ENCODE results near the gene TNNI2.

DNA sequence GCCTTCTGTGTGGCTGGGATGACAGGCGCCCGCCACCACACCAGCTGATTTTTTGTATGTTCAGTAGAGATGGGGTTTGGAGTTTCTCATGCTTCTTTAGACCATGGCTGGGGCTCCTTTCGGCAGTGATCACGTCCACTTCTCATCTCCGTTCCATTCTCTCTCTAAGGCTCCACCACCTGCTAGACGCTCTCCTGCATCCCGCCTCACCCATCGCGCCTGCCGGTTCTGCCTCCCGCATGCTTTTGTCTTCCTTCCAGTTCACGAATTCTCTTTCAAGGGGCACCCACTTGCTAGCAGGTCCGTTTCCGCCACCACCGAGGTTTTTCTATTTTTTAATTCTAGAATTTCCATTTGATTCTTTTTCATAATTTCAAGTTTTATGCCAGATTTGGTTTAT lies 26.0 kb upstream of the TNNI2 start:
- TF ChIP-seq, protein P1, sequence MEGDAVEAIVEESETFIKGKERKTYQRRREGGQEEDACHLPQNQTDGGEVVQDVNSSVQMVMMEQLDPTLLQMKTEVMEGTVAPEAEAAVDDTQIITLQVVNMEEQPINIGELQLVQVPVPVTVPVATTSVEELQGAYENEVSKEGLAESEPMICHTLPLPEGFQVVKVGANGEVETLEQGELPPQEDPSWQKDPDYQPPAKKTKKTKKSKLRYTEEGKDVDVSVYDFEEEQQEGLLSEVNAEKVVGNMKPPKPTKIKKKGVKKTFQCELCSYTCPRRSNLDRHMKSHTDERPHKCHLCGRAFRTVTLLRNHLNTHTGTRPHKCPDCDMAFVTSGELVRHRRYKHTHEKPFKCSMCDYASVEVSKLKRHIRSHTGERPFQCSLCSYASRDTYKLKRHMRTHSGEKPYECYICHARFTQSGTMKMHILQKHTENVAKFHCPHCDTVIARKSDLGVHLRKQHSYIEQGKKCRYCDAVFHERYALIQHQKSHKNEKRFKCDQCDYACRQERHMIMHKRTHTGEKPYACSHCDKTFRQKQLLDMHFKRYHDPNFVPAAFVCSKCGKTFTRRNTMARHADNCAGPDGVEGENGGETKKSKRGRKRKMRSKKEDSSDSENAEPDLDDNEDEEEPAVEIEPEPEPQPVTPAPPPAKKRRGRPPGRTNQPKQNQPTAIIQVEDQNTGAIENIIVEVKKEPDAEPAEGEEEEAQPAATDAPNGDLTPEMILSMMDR (IDR thresholded peaks at IDR 0.05; ENCODE audit: low read depth, low read length, missing input control), result no peak
- TF ChIP-seq GABPA (IDR thresholded peaks at IDR 0.05 in 1 of 2, conservative IDR thresholded peaks at IDR 0.05 in 1 of 2) (no peak), YY1 (IDR thresholded peaks at IDR 0.05) (no peak), HNF4A (conservative IDR thresholded peaks at IDR 0.05) (no peak), FOXA2 (IDR thresholded peaks at IDR 0.05) (no peak), FOXA1 (IDR thresholded peaks at IDR 0.05) (no peak), RAD21 (IDR thresholded peaks at IDR 0.05) (no peak), JUND (IDR thresholded peaks at IDR 0.05) (no peak), RXRA (IDR thresholded peaks at IDR 0.05) (no peak)
- TF ChIP-seq, protein P2, sequence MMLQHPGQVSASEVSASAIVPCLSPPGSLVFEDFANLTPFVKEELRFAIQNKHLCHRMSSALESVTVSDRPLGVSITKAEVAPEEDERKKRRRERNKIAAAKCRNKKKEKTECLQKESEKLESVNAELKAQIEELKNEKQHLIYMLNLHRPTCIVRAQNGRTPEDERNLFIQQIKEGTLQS (IDR thresholded peaks at IDR 0.05), result no peak
- TF ChIP-seq, protein P3, sequence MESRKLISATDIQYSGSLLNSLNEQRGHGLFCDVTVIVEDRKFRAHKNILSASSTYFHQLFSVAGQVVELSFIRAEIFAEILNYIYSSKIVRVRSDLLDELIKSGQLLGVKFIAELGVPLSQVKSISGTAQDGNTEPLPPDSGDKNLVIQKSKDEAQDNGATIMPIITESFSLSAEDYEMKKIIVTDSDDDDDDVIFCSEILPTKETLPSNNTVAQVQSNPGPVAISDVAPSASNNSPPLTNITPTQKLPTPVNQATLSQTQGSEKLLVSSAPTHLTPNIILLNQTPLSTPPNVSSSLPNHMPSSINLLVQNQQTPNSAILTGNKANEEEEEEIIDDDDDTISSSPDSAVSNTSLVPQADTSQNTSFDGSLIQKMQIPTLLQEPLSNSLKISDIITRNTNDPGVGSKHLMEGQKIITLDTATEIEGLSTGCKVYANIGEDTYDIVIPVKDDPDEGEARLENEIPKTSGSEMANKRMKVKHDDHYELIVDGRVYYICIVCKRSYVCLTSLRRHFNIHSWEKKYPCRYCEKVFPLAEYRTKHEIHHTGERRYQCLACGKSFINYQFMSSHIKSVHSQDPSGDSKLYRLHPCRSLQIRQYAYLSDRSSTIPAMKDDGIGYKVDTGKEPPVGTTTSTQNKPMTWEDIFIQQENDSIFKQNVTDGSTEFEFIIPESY (IDR thresholded peaks at IDR 0.05), result no peak
- TF ChIP-seq, protein P4, sequence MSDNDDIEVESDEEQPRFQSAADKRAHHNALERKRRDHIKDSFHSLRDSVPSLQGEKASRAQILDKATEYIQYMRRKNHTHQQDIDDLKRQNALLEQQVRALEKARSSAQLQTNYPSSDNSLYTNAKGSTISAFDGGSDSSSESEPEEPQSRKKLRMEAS (IDR thresholded peaks at IDR 0.05), result no peak
- TF ChIP-seq, protein P5, sequence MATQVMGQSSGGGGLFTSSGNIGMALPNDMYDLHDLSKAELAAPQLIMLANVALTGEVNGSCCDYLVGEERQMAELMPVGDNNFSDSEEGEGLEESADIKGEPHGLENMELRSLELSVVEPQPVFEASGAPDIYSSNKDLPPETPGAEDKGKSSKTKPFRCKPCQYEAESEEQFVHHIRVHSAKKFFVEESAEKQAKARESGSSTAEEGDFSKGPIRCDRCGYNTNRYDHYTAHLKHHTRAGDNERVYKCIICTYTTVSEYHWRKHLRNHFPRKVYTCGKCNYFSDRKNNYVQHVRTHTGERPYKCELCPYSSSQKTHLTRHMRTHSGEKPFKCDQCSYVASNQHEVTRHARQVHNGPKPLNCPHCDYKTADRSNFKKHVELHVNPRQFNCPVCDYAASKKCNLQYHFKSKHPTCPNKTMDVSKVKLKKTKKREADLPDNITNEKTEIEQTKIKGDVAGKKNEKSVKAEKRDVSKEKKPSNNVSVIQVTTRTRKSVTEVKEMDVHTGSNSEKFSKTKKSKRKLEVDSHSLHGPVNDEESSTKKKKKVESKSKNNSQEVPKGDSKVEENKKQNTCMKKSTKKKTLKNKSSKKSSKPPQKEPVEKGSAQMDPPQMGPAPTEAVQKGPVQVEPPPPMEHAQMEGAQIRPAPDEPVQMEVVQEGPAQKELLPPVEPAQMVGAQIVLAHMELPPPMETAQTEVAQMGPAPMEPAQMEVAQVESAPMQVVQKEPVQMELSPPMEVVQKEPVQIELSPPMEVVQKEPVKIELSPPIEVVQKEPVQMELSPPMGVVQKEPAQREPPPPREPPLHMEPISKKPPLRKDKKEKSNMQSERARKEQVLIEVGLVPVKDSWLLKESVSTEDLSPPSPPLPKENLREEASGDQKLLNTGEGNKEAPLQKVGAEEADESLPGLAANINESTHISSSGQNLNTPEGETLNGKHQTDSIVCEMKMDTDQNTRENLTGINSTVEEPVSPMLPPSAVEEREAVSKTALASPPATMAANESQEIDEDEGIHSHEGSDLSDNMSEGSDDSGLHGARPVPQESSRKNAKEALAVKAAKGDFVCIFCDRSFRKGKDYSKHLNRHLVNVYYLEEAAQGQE (IDR thresholded peaks at IDR 0.05), result no peak
